Ectodermal cell (in vitro differentiated cells): ENCODE results near the gene PTPRN2.

Experiments used
- H3K27ac ChIP-seq: 2 replicates; pipeline ENCODE4 v1.7.0; 2013; ENCODE audit warnings: mild to moderate bottlenecking, low read depth, low read length; ENCODE audit not compliant: insufficient read depth, poor library complexity, severe bottlenecking
- H3K27me3 ChIP-seq: 2 replicates; pipeline ENCODE4 v1.7.0; 2013; ENCODE audit warnings: mild to moderate bottlenecking, low read length; ENCODE audit not compliant: insufficient read depth, control insufficient read depth, poor library complexity, severe bottlenecking
- H3K36me3 ChIP-seq: one replicate; pipeline ENCODE4 v1.7.0; 2013; ENCODE audit warnings: low read length; ENCODE audit not compliant: control insufficient read depth, insufficient read depth
- H3K4me1 ChIP-seq: one replicate; pipeline ENCODE4 v1.7.0; 2013; ENCODE audit warnings: low read length; ENCODE audit not compliant: control insufficient read depth, insufficient read depth
- H3K4me3 ChIP-seq: 2 replicates; pipeline ENCODE4 v1.7.0; 2013; ENCODE audit warnings: low read depth, low read length, control low read depth; ENCODE audit not compliant: insufficient read depth
- H3K9me3 ChIP-seq: 2 replicates; pipeline ENCODE4 v1.7.0; 2013; ENCODE audit warnings: mild to moderate bottlenecking, low read length, moderate library complexity; ENCODE audit not compliant: control insufficient read depth
- WGBS, 2 experiments: methylation state at CpG; one replicate each; pipeline ENCODE4 v1.1.7; 2013; ENCODE audit warnings: missing lambda C conversion rate in 2 of 2; 5-methylcytosine and 5-hydroxymethylcytosine counted together

The PTPRN2 gene

GRCh38 chr7:158415316-158415715, 172.3 kb downstream of the PTPRN2 start:
- Histone ChIP-seq H3K27me3 (no peaks in the 10 kb centered on the region), H3K4me1 (no peaks in the 10 kb centered on the region), H3K27ac (no peak overlapping the region), H3K36me3 (no peaks in the 10 kb centered on the region), H3K4me3 (no peak overlapping the region), H3K9me3 (peaks cover 14% of the 10 kb centered on the region)
- WGBS, 2 experiments, result 79 to 80% methylated on average over 4 to 6 of the region's 6 CpGs

GRCh38 chr7:158414486-158414961, 173.1 kb downstream of the PTPRN2 start:
- Histone ChIP-seq H3K9me3 (peaks cover 14% of the 10 kb centered on the region), H3K27ac (no peak overlapping the region), H3K4me1 (no peaks in the 10 kb centered on the region), H3K27me3 (no peaks in the 10 kb centered on the region), H3K36me3 (no peaks in the 10 kb centered on the region), H3K4me3 (no peak overlapping the region)
- 85 to 91% methylated on average over 16 of the region's 16 CpGs for WGBS, 2 experiments

- WGBS, 2 experiments, result 85 to 88% methylated on average over 11 of the region's 11 CpGs
- Histone ChIP-seq H3K36me3 (no peaks in the 10 kb centered on the region), H3K27ac (no peak overlapping the region), H3K9me3 (peaks cover 14% of the 10 kb centered on the region), H3K27me3 (no peaks in the 10 kb centered on the region), H3K4me1 (no peaks in the 10 kb centered on the region), H3K4me3 (no peak overlapping the region)
Measured at GRCh38 chr7:158414002-158414401, 173.6 kb downstream of the PTPRN2 start.

GRCh38 chr7:158411232-158411950, 176.2 kb downstream of the PTPRN2 start:
- H3K9me3 ChIP-seq, result peaks cover 20% of the 10 kb centered on the region
- no peaks in the 10 kb centered on the region for H3K27me3 ChIP-seq
- H3K4me1 ChIP-seq, result no peaks in the 10 kb centered on the region
- no peaks in the 10 kb centered on the region for H3K36me3 ChIP-seq
- no peak overlapping the region for H3K27ac ChIP-seq
- H3K4me3 ChIP-seq, result no peak overlapping the region
- WGBS, 2 experiments, result 85 to 87% methylated on average over 24 of the region's 24 CpGs

- Histone ChIP-seq H3K36me3 (no peaks in the 10 kb centered on the region), H3K9me3 (peaks cover 20% of the 10 kb centered on the region), H3K4me1 (no peaks in the 10 kb centered on the region)
Measured at GRCh38 chr7:158410720-158411119, 176.9 kb downstream of the PTPRN2 start.

GRCh38 chr7:158409816-158410330, 177.8 kb downstream of the PTPRN2 start:
- H3K4me3 ChIP-seq, result no peak overlapping the region
- no peaks in the 10 kb centered on the region for H3K4me1 ChIP-seq
- peaks cover 18% of the 10 kb centered on the region for H3K9me3 ChIP-seq
- no peaks in the 10 kb centered on the region for H3K27me3 ChIP-seq
- no peaks in the 10 kb centered on the region for H3K36me3 ChIP-seq
- no peak overlapping the region for H3K27ac ChIP-seq
- 82 to 83% methylated on average over 13 of the region's 13 CpGs for WGBS, 2 experiments

More at GRCh38 chr7:158410720-158411119, 176.9 kb downstream of the PTPRN2 start:
- WGBS, 2 experiments, result 71 to 73% methylated on average over 12 of the region's 12 CpGs
- H3K27ac ChIP-seq, result no peak overlapping the region
- H3K27me3 ChIP-seq, result no peaks in the 10 kb centered on the region
- H3K4me3 ChIP-seq, result no peak overlapping the region

- peaks cover 16% of the 10 kb centered on the region for H3K9me3 ChIP-seq
- H3K4me1 ChIP-seq, result no peaks in the 10 kb centered on the region
- WGBS, 2 experiments, result 73 to 75% methylated on average over 5 of the region's 5 CpGs
Measured at GRCh38 chr7:158409120-158409519, 178.5 kb downstream of the PTPRN2 start.

GRCh38 chr7:158408318-158408920, 179.2 kb downstream of the PTPRN2 start:
- Histone ChIP-seq H3K27ac (no peak overlapping the region), H3K4me1 (no peaks in the 10 kb centered on the region), H3K4me3 (no peak overlapping the region), H3K36me3 (no peaks in the 10 kb centered on the region), H3K27me3 (no peaks in the 10 kb centered on the region), H3K9me3 (peaks cover 9% of the 10 kb centered on the region)
- 65 to 69% methylated on average over 12 of the region's 12 CpGs for WGBS, 2 experiments

More at GRCh38 chr7:158409120-158409519, 178.5 kb downstream of the PTPRN2 start:
- Histone ChIP-seq H3K36me3 (no peaks in the 10 kb centered on the region), H3K27me3 (no peaks in the 10 kb centered on the region), H3K27ac (no peak overlapping the region), H3K4me3 (no peak overlapping the region)

GRCh38 chr7:158407581-158408317, 179.9 kb downstream of the PTPRN2 start:
- no peaks in the 10 kb centered on the region for H3K27me3 ChIP-seq
- H3K27ac ChIP-seq, result no peak overlapping the region
- H3K36me3 ChIP-seq, result no peaks in the 10 kb centered on the region
- WGBS, 2 experiments, result 85 to 86% methylated on average over 17 of the region's 17 CpGs
- H3K9me3 ChIP-seq, result peaks cover 8% of the 10 kb centered on the region
- H3K4me1 ChIP-seq, result no peaks in the 10 kb centered on the region
- no peak overlapping the region for H3K4me3 ChIP-seq

- H3K27ac ChIP-seq, result no peak overlapping the region
- 89 to 94% methylated on average over 11 of the region's 11 CpGs for WGBS, 2 experiments
- no peaks in the 10 kb centered on the region for H3K36me3 ChIP-seq
- H3K4me1 ChIP-seq, result no peaks in the 10 kb centered on the region
- no peaks in the 10 kb centered on the region for H3K27me3 ChIP-seq
- H3K9me3 ChIP-seq, result peaks cover 8% of the 10 kb centered on the region
- H3K4me3 ChIP-seq, result no peak overlapping the region
Measured at GRCh38 chr7:158406801-158407200, 180.8 kb downstream of the PTPRN2 start.
